NT2/D1 (cell line): ENCODE data around the gene PAN3.

Experiments used
- SUZ12 ChIP-seq: IDR thresholded peaks from 2 replicates; pipeline ENCODE4 v1.6.1; 2011; ENCODE audit not compliant: insufficient read length, insufficient read depth; ENCODE audit errors: extremely low read depth
- YY1 ChIP-seq: IDR thresholded peaks from 2 replicates; pipeline ENCODE4 v1.6.1; 2011; ENCODE audit not compliant: insufficient read length, insufficient read depth
- ZNF274 ChIP-seq: IDR thresholded peaks from 2 replicates; pipeline ENCODE4 v1.6.1; 2011; ENCODE audit warnings: mild to moderate bottlenecking, low read depth, low read length

GRCh38 chr13:28239374-28239773 is 101.0 kb downstream of the PAN3 start:
- TF ChIP-seq YY1 = no peak
- TF ChIP-seq ZNF274 = no peak
- TF ChIP-seq SUZ12 = no peak
